ENCODE data around the gene RBFA. TPM values are rescaled to one million over a fixed set of nuclear protein-coding genes. Genes with fewer than 3 reads are reported as not detected.

Gene RBFA
- total RNA-seq, 1 donor from 2014 or later = 30.2 TPM

DNA sequence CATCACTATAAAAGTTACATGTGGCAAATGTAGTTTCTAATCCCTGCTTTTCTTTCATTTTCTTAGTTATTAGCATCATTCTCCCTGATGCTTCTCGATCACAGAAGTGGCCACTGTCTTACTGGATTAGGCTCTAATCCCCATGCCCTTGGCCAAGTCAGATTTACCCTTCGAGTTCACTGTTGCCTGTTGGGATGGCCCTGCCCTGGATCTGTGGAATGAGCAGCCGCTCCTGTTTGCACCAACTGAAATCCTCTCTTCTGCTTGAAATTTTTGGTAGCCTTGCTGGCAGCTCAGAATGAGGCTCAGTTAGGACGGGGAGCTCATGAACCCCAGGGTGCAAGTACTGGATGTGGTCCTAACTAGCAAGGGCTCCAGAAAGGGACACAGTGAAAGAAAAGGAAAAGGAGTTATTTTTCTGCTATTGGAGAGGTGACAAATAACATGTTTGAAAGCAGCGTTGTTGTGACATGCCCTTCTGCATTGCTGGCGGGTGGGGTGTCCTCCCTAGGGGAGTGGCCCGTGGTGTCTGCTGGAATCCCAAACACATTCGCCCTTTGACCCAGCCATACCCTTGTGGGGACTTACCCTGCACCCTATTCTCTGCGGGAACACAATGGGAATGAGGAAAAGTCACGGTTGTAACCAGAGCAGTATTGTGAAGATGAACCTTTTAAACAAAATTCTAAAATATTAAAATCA lies 34.5 kb downstream of the RBFA start:
- Histone ChIP-seq H3K27ac (no peak overlapping the region), H3K36me3 (no peaks in the 10 kb centered on the region), H3K4me3 (no peak overlapping the region), H3K27me3 (no peaks in the 10 kb centered on the region), H3K4me1 (no peaks in the 10 kb centered on the region), H3K9me3 (no peaks in the 10 kb centered on the region)
- intact Hi-C loops (cut with DNase I) = no loop called here
- TF ChIP-seq POLR2AphosphoS5 (IDR thresholded peaks at IDR 0.05; ENCODE audit: insufficient read depth in 1 of 2, low read depth in 1 of 2) = no peak
- TF ChIP-seq, protein P1, sequence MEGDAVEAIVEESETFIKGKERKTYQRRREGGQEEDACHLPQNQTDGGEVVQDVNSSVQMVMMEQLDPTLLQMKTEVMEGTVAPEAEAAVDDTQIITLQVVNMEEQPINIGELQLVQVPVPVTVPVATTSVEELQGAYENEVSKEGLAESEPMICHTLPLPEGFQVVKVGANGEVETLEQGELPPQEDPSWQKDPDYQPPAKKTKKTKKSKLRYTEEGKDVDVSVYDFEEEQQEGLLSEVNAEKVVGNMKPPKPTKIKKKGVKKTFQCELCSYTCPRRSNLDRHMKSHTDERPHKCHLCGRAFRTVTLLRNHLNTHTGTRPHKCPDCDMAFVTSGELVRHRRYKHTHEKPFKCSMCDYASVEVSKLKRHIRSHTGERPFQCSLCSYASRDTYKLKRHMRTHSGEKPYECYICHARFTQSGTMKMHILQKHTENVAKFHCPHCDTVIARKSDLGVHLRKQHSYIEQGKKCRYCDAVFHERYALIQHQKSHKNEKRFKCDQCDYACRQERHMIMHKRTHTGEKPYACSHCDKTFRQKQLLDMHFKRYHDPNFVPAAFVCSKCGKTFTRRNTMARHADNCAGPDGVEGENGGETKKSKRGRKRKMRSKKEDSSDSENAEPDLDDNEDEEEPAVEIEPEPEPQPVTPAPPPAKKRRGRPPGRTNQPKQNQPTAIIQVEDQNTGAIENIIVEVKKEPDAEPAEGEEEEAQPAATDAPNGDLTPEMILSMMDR (IDR thresholded peaks at IDR 0.05) = no peak
- DNase-seq (ENCODE audit: extremely low spot score in 2 of 2) = no peak

DNA sequence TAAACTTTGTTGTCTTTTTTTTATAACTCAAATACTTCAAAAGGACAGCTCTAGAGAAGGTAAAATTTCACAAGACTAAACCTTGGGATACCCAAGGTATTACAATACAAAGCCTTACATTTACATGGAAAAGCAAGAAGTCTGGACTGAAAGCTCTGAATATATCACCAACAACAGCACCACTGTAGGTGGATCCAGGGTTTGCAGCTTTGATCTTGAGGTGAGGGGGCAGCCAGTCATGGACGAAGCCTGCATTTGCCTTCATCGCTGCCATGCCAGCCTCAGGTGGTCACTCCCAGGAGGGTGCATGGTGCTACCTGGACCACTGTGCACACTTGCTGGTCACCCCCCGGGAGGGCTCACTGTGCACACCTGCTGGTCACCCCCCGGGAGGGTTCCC lies 36.6 kb downstream of the RBFA start:
- H3K4me3 ChIP-seq = no peak overlapping the region
- no peaks in the 10 kb centered on the region for H3K4me1 ChIP-seq
- no peaks in the 10 kb centered on the region for H3K9me3 ChIP-seq
- DNase-seq (ENCODE audit: extremely low spot score in 2 of 2) = no peak
- H3K27me3 ChIP-seq = no peaks in the 10 kb centered on the region
- H3K36me3 ChIP-seq = no peaks in the 10 kb centered on the region
- TF ChIP-seq, protein P1 (IDR thresholded peaks at IDR 0.05) = no peak
- TF ChIP-seq POLR2AphosphoS5 (IDR thresholded peaks at IDR 0.05; ENCODE audit: insufficient read depth in 1 of 2, low read depth in 1 of 2) = no peak
- no peak for TF ChIP-seq POLR2A (IDR thresholded peaks at IDR 0.05)
- intact Hi-C loops (cut with DNase I) = no loop called here
- no peak overlapping the region for H3K27ac ChIP-seq

DNA sequence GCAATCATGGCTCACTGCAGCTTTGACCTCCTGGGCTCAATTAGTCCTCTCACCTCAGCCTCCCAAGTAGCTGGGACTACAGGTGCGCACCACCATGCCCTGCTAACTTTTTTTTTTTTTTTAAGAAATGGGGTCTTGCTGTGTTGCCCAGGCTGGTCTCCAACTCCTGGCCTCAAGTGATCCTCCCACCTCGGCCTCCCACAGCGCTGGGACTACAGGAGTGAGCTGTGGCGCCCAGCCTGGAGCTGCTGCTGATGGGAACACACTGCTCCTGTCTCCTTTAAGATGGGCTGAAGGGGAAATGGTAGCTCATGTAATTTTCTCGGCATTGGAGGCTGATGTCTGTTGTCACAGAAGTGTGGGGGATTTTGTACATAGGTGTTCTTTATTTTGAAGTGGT lies 39.9 kb downstream of the RBFA start:
- no peak for DNase-seq (ENCODE audit: extremely low spot score in 2 of 2)
- Histone ChIP-seq H3K27me3 (no peaks in the 10 kb centered on the region), H3K4me3 (no peak overlapping the region), H3K4me1 (no peaks in the 10 kb centered on the region), H3K27ac (no peak overlapping the region), H3K9me3 (no peaks in the 10 kb centered on the region), H3K36me3 (no peaks in the 10 kb centered on the region)
- intact Hi-C loops (cut with DNase I) = no loop called here
- TF ChIP-seq POLR2AphosphoS5 (IDR thresholded peaks at IDR 0.05; ENCODE audit: insufficient read depth in 1 of 2, low read depth in 1 of 2) (no peak), POLR2A (IDR thresholded peaks at IDR 0.05) (no peak)
- TF ChIP-seq, protein P1 (IDR thresholded peaks at IDR 0.05) = no peak

DNA sequence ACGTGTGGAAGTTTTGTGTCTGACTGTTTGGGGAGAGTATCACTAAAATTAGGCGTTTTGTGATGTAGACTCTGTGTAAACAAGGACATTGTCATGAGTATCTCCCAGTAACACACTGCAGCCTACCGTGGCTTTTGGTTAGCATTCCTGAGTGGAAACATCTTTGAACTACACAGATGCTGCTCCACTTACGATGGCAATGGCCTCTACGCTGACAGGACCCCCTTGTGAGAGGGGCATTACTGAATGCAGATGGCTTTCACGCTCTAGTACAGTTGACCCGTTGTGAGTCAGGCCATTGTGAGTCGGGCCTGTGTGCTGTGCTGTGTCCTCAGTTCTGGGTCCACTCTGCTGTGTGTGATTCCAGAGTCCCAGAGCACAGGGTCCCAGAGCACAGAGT lies 40.5 kb downstream of the RBFA start:
- intact Hi-C loops (cut with DNase I) = no loop called here
- no peak for DNase-seq (ENCODE audit: extremely low spot score in 2 of 2)
- TF ChIP-seq, protein P1 (IDR thresholded peaks at IDR 0.05) = no peak
- no peak for TF ChIP-seq POLR2A (IDR thresholded peaks at IDR 0.05)
- no peak for TF ChIP-seq POLR2AphosphoS5 (IDR thresholded peaks at IDR 0.05; ENCODE audit: insufficient read depth in 1 of 2, low read depth in 1 of 2)

DNA sequence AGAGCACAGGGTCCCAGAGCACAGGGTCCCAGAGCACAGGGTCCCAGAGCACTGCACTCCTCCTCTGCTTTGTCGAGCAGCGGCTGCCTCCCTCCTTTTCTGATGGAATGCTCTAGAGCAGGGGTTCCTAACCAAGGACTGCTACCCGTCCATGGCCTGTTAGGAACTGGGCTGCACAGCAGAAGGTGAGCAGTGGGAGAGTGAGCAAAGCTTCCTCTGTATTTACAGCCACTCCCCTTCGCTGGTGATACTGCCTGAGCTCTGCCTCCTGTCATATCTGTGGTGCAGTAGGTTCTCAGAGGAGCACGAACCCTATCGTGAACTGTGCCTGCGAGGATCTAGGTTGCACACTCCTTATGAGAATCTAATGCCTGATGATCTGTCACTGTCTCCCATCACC lies 41.7 kb downstream of the RBFA start:
- Histone ChIP-seq H3K27ac (no peak overlapping the region), H3K9me3 (no peaks in the 10 kb centered on the region), H3K27me3 (no peaks in the 10 kb centered on the region), H3K4me1 (no peaks in the 10 kb centered on the region), H3K4me3 (no peak overlapping the region), H3K36me3 (no peaks in the 10 kb centered on the region)
- DNase-seq (ENCODE audit: extremely low spot score in 2 of 2) = no peak
- intact Hi-C loops (cut with DNase I) = no loop called here
- TF ChIP-seq, protein P1 (IDR thresholded peaks at IDR 0.05) = no peak
- TF ChIP-seq POLR2A (IDR thresholded peaks at IDR 0.05) (no peak), POLR2AphosphoS5 (IDR thresholded peaks at IDR 0.05; ENCODE audit: insufficient read depth in 1 of 2, low read depth in 1 of 2) (no peak)

More for the DNA sequence above, 40.5 kb downstream of the RBFA start:
- no peaks in the 10 kb centered on the region for H3K27me3 ChIP-seq
- H3K9me3 ChIP-seq = no peaks in the 10 kb centered on the region
- H3K4me3 ChIP-seq = no peak overlapping the region
- no peaks in the 10 kb centered on the region for H3K4me1 ChIP-seq
- no peak overlapping the region for H3K27ac ChIP-seq
- no peaks in the 10 kb centered on the region for H3K36me3 ChIP-seq
